HCT116 (cell line): Measurements from ENCODE around the gene STARD8. TPM values are rescaled to one million over a fixed set of nuclear protein-coding genes. Genes with fewer than 3 reads are reported as not detected.

ENCODE experiments used
- ATAC-seq: fragments of 200-7000 bp; cut with Tn5 transposase; 2 replicates; pipeline ENCODE4 v1.9.1; 2020; ENCODE audit warnings: mild to moderate bottlenecking, moderate library complexity
- BruUV-seq: library from RNA; stranded (reverse); fragments of 400-500 nt; replicated peaks from 2 replicates; lab custom pipeline; 2021; lab: Mats Ljungman, UMichigan
- CTCF ChIA-PET: fragments of 300-600 bp; sonication (Branson Sonifier 250); formaldehyde crosslinking; loops from one replicate; lab custom pipeline; 2021; ENCODE audit warnings: antibody characterized with exemption; lab: Charles Lee
- POLR2A ChIA-PET: fragments of 300-600, 350-600 bp; sonication (Branson Sonifier 250); formaldehyde crosslinking; loops from one replicate; lab custom pipeline; 2021; ENCODE audit warnings: antibody characterized with exemption; lab: Charles Lee
- RAD21 ChIA-PET, 2 experiments: fragments of 300-600 bp; sonication (Branson Sonifier 250); formaldehyde crosslinking; loops; one replicate each; lab custom pipeline; 2023; ENCODE audit warnings: low total read pairs in 2 of 2; ENCODE audit not compliant: uncharacterized antibody in 2 of 2, unreplicated experiment in 2 of 2, low non-redundant PET in 1 of 2; lab: Charles Lee
- DNase-seq: peaks from one replicate; pipeline ENCODE4 v3.0.0-alpha.2; 2010; ENCODE audit warnings: low read depth, low spot score
- H2AFZ ChIP-seq: fragments of 200-600 bp; shearing (Covaris generic), sonication (generic); 2 replicates; pipeline ENCODE4 v1.6.1; 2017; ENCODE audit warnings: low read depth, mixed run types, mixed read lengths, antibody characterized with exemption, low read length; ENCODE audit not compliant: poor library complexity, severe bottlenecking
- H3K27ac ChIP-seq: 2 replicates; pipeline ENCODE4 v1.5.1; 2012; ENCODE audit warnings: low read depth, low read length
- H3K27me3 ChIP-seq: fragments of 200-600 bp; sonication (generic); 2 replicates; pipeline ENCODE4 v1.6.1; 2016; ENCODE audit warnings: mixed run types, low read length, mixed read lengths; ENCODE audit not compliant: insufficient read depth
- H3K36me3 ChIP-seq, 2 experiments: fragments of 200-500 bp in 1 of 2; fragments of 200-600 bp in 1 of 2; sonication (Bioruptor generic) in 1 of 2; sonication (generic) in 1 of 2; 2 replicates each; pipeline versions ENCODE4 v1.5.1 to v1.6.1; 2014 to 2016; ENCODE audit warnings: low read length in 2 of 2, inconsistent platforms in 1 of 2, mixed read lengths in 1 of 2, mixed run types in 1 of 2; ENCODE audit not compliant: insufficient read depth in 2 of 2, control insufficient read depth in 1 of 2
- H3K4me1 ChIP-seq, 2 experiments: fragments of 200-600 bp in 1 of 2; sonication (generic) in 1 of 2; 2 replicates each; pipeline versions ENCODE4 v1.5.1 to v1.6.1; 2012 to 2017; ENCODE audit warnings: low read length in 2 of 2, inconsistent platforms in 1 of 2, mild to moderate bottlenecking in 1 of 2, mixed read lengths in 1 of 2, mixed run types in 1 of 2, moderate library complexity in 1 of 2; ENCODE audit not compliant: insufficient read depth in 2 of 2, control insufficient read depth in 1 of 2
- H3K4me2 ChIP-seq: fragments of 200-600 bp; sonication (generic); 2 replicates; pipeline ENCODE4 v1.6.1; 2017; ENCODE audit warnings: mixed run types, low read length, mixed read lengths
- H3K4me3 ChIP-seq, 2 experiments: fragments of 200-600 bp in 1 of 2; sonication (generic) in 1 of 2; replicated peaks in 1 of 2; 2 replicates each; pipeline ENCODE4 v1.5.1; 2011 to 2016; ENCODE audit warnings: low read length in 2 of 2, control low read depth in 1 of 2, low read depth in 1 of 2, mild to moderate bottlenecking in 1 of 2, mixed read lengths in 1 of 2, mixed run types in 1 of 2
- H3K79me2 ChIP-seq: fragments of 200-600 bp; sonication (generic); 2 replicates; pipeline ENCODE4 v1.6.1; 2017; ENCODE audit warnings: mild to moderate bottlenecking, mixed run types, low read length, moderate library complexity, mixed read lengths; ENCODE audit not compliant: insufficient read depth
- H3K9ac ChIP-seq: fragments of 200-600 bp; sonication (generic); 2 replicates; pipeline ENCODE4 v1.6.1; 2016; ENCODE audit warnings: low read length, mixed read lengths
- H3K9me2 ChIP-seq: fragments of 200-600 bp; sonication (generic), shearing (Covaris generic); 2 replicates; pipeline ENCODE4 v1.6.1; 2017; ENCODE audit warnings: mixed run types, mild to moderate bottlenecking, moderate library complexity; ENCODE audit not compliant: insufficient read depth
- H3K9me3 ChIP-seq, 2 experiments: fragments of 200-500 bp in 1 of 2; fragments of 200-600 bp in 1 of 2; sonication (Bioruptor generic) in 1 of 2; sonication (generic) in 1 of 2; 2 replicates each; pipeline ENCODE4 v1.6.1; 2014 to 2017; ENCODE audit warnings: low read length in 2 of 2, mixed read lengths in 2 of 2, inconsistent platforms in 1 of 2, low read depth in 1 of 2, mild to moderate bottlenecking in 1 of 2, mixed run types in 1 of 2, moderate library complexity in 1 of 2; ENCODE audit not compliant: control insufficient read depth in 1 of 2, insufficient read depth in 1 of 2
- H4K20me1 ChIP-seq: fragments of 200-600 bp; sonication (generic), shearing (Covaris generic); 2 replicates; pipeline ENCODE4 v1.6.1; 2017; ENCODE audit warnings: mixed run types, mild to moderate bottlenecking, moderate library complexity; ENCODE audit not compliant: insufficient read depth
- ATF3 ChIP-seq: IDR thresholded peaks from 2 replicates; pipeline ENCODE4 v1.6.1; 2012
- CEBPB ChIP-seq: IDR thresholded peaks from 2 replicates; pipeline ENCODE4 v1.6.1; 2012; ENCODE audit warnings: low read depth
- CTCF ChIP-seq, 3 experiments: fragments of 200-600 bp in 1 of 3; sonication (generic) in 1 of 3; IDR thresholded peaks in 2 of 3; conservative IDR thresholded peaks in 1 of 3; 2 replicates each; pipeline ENCODE4 v1.5.1; 2012 to 2017; ENCODE audit warnings: low read depth in 2 of 3, low read length in 2 of 3, antibody characterized with exemption in 1 of 3, borderline replicate concordance in 1 of 3, control low read depth in 1 of 3, mild to moderate bottlenecking in 1 of 3, mixed read lengths in 1 of 3, mixed run types in 1 of 3, moderate library complexity in 1 of 3; ENCODE audit not compliant: insufficient read depth in 1 of 3
- EZH2phosphoT487 ChIP-seq: fragments of 200-600 bp; IDR thresholded peaks from 2 replicates; pipeline ENCODE4 v1.6.1; 2018; ENCODE audit warnings: antibody characterized with exemption, borderline replicate concordance
- MAX ChIP-seq: IDR thresholded peaks from 2 replicates; pipeline ENCODE4 v1.6.1; 2012
- POLR2A ChIP-seq: IDR thresholded peaks from 2 replicates; pipeline ENCODE4 v1.7.0; 2011; ENCODE audit warnings: borderline replicate concordance; ENCODE audit not compliant: insufficient read depth, insufficient read length; ENCODE audit errors: extremely low read depth
- POLR2AphosphoS5 ChIP-seq: IDR thresholded peaks from 2 replicates; pipeline ENCODE4 v1.6.1; 2011; ENCODE audit warnings: mild to moderate bottlenecking, low read depth, low read length, moderate library complexity
- SIN3A ChIP-seq: IDR thresholded peaks from 2 replicates; pipeline ENCODE4 v1.6.1; 2012; ENCODE audit warnings: low read depth
- YY1 ChIP-seq: IDR thresholded peaks from 2 replicates; pipeline ENCODE4 v1.6.1; 2011; ENCODE audit warnings: low read length, low read depth, moderate library complexity, mild to moderate bottlenecking; ENCODE audit not compliant: insufficient replicate concordance; ENCODE audit errors: extremely low read depth
- ZBTB33 ChIP-seq: IDR thresholded peaks from 2 replicates; pipeline ENCODE4 v1.6.1; 2011; ENCODE audit warnings: mild to moderate bottlenecking, low read length, moderate library complexity; ENCODE audit not compliant: insufficient replicate concordance; ENCODE audit errors: extremely low read depth
- intact Hi-C: fragments of 100-400 bp; cut with micrococcal nuclease; formaldehyde crosslinking; loops from 2 replicates; pipeline ENCODE4 v1.10.0; 2022
- total RNA-seq: library from RNA; stranded (reverse); gene quantifications from one replicate; pipeline ENCODE4 v1.2.1, GENCODE V29; 2021; ENCODE audit not compliant: unreplicated experiment

STARD8 gene
- total RNA-seq, 1 experiment from 2014 or later, result 5.4 TPM

DNA sequence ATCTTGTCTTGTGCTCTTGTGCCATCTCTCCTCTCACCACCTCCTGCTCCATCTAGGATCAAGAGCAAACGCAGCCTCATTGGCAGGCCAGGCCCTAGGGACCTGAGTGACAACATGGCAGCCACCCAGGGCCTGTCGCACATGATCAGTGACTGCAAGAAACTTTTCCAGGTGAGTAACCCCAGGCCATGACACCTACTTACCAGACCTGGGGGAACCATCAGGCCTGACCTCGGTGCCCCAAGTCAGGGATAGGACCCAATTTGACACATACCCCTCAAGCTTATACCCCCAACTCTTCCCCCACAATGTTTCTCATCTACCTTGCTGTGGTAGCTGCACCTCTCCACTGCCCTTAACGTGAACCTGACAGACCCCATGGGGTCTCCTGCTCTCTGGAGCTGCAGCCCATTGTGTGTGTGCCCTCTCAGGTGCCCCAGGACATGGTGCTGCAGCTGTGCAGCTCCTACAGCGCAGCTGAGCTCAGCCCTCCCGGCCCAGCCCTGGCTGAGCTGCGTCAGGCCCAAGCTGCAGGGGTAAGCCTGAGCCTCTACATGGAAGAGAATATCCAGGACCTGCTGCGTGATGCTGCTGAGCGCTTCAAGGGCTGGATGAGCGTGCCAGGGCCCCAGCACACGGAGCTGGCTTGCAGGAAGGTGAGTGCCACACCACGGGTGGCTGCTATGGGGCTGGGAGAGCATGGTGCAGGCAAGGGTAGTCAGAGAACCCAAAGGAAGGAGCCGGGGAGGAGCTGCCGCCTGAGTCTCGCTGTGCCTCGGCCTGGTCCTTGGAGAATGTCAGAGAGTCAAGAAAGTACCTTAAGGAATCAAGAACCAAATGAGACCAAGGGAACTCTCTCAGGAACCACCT is 74.8 kb downstream of the STARD8 start:
- Histone ChIP-seq H3K9me2 (no peaks in the 10 kb centered on the region), H3K9ac (no peak overlapping the region), H3K4me1 (no peaks in the 10 kb centered on the region), H3K27me3 (no peaks in the 10 kb centered on the region), H3K36me3 (no peaks in the 10 kb centered on the region), H3K4me3 (no peak overlapping the region), H4K20me1 (no peaks in the 10 kb centered on the region), H3K79me2 (no peaks in the 10 kb centered on the region), H3K27ac (no peak overlapping the region), H3K9me3 (no peaks in the 10 kb centered on the region), H3K4me2 (no peak overlapping the region), H2AFZ (no peak overlapping the region)
- POLR2A ChIA-PET, result no interaction called here
- CTCF ChIA-PET, result no interaction called here
- BruUV-seq, result no TSS peak
- DNase-seq (no peak), ATAC-seq (no peak)
- intact Hi-C loops, result no loop called here
- RAD21 ChIA-PET, result no interaction called here
- TF ChIP-seq CEBPB, result no peak
- TF ChIP-seq YY1, result no peak
- no peak for TF ChIP-seq ZBTB33

DNA sequence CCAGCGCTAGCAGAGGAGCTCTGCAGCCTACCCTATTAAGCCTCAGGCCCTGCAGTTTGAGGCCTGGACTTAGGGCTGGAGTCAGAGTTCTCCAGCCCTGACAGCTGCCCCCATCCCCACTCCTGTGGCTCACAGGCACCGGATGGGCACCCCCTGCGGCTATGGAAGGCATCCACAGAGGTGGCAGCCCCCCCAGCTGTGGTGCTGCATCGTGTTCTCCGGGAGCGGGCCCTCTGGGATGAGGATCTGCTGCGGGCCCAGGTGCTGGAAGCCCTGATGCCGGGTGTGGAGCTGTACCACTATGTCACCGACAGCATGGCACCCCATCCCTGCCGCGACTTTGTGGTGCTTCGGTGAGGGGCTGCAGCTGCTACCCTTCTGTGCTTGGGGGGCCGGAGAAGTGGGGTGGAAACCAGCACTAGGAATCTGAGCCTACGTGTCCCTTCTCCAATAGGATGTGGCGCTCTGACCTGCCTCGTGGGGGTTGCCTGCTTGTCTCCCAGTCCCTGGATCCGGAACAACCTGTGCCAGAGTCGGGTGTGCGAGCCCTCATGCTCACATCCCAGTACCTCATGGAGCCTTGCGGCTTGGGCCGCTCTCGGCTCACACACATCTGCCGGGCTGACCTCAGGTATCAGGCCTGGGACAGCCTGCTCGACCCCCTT is 76.2 kb downstream of the STARD8 start:
- Histone ChIP-seq H3K9ac (no peak overlapping the region), H3K9me2 (no peaks in the 10 kb centered on the region), H3K4me3 (no peak overlapping the region), H3K4me1 (no peaks in the 10 kb centered on the region), H3K36me3 (no peaks in the 10 kb centered on the region), H3K27ac (no peak overlapping the region), H3K9me3 (no peaks in the 10 kb centered on the region), H4K20me1 (no peaks in the 10 kb centered on the region), H3K4me2 (no peak overlapping the region), H2AFZ (no peak overlapping the region), H3K27me3 (no peaks in the 10 kb centered on the region), H3K79me2 (no peaks in the 10 kb centered on the region)
- ChIA-PET CTCF (no interaction called here), POLR2A (no interaction called here), RAD21 (no interaction called here)
- DNase-seq, result no peak
- ATAC-seq, result no peak
- intact Hi-C loops, result no loop called here
- BruUV-seq, result no TSS peak
- TF ChIP-seq EZH2phosphoT487, result no peak
- TF ChIP-seq POLR2AphosphoS5, result no peak
- no peak for TF ChIP-seq MAX
- no peak for TF ChIP-seq POLR2A
- TF ChIP-seq CTCF (IDR thresholded peaks at IDR 0.05 in 2 of 3, conservative IDR thresholded peaks at IDR 0.05 in 1 of 3; ENCODE audit: borderline replicate concordance in 1 of 3, insufficient read depth in 1 of 3, low read depth in 2 of 3, low read length in 2 of 3), result no peak
- no peak for TF ChIP-seq CEBPB
- TF ChIP-seq ZBTB33, result no peak
- no peak for TF ChIP-seq SIN3A
- TF ChIP-seq ATF3, result no peak
